K562 (cell line): ENCODE measurements around the gene BCAM. TPM values are rescaled to one million over a fixed set of nuclear protein-coding genes. Genes with fewer than 3 reads are reported as not detected.

Experiments
- ADNP ChIP-seq: fragments of 200-800 bp; sonication (Bioruptor generic); IDR thresholded peaks from 2 replicates; pipeline ENCODE4 v1.6.1; 2016; ENCODE audit warnings: missing genetic modification characterization, missing compliant biosample characterization
- CSDE1 ChIP-seq, 2 experiments: fragments of 450-650 bp; IDR thresholded peaks; 2 replicates each; pipeline ENCODE4 v1.6.1; 2016; ENCODE audit warnings: mild to moderate bottlenecking in 1 of 2
- E2F8 ChIP-seq: fragments of 450-650 bp; IDR thresholded peaks from 2 replicates; pipeline ENCODE4 v1.7.1; 2018; ENCODE audit warnings: mild to moderate bottlenecking, low read depth; ENCODE audit not compliant: partially characterized antibody
- EP400 ChIP-seq: fragments of 450-650 bp; IDR thresholded peaks from 2 replicates; pipeline ENCODE4 v1.6.1; 2017; ENCODE audit warnings: antibody characterized with exemption, mild to moderate bottlenecking, moderate library complexity
- FOXO4 ChIP-seq: fragments of 450-650 bp; formaldehyde crosslinking; IDR thresholded peaks from 2 replicates; pipeline ENCODE4 v1.4.0; 2020; ENCODE audit warnings: mild to moderate bottlenecking, moderate library complexity
- HLTF ChIP-seq: fragments of 450-650 bp; IDR thresholded peaks from 2 replicates; pipeline ENCODE4 v1.6.1; 2016
- MLLT1 ChIP-seq, 2 experiments: fragments of 450-650 bp; IDR thresholded peaks; 2 replicates each; pipeline ENCODE4 v1.6.1; 2016
- UBTF ChIP-seq, 2 experiments: IDR thresholded peaks; 2 replicates each; pipeline ENCODE4 v1.6.1; 2012; ENCODE audit warnings: improper control_type of control experiment in 2 of 2, low read depth in 2 of 2, low read length in 2 of 2, borderline replicate concordance in 1 of 2
- ZBTB7A ChIP-seq: IDR thresholded peaks from 2 replicates; pipeline ENCODE4 v1.6.1; 2011; ENCODE audit warnings: low read depth, mild to moderate bottlenecking, low read length, moderate library complexity, borderline replicate concordance; ENCODE audit not compliant: control insufficient read depth
- polyA plus RNA-seq, 8 experiments: library from polyadenylated mRNA; depleted of rRNA in 4 of 8; stranded (reverse) in 5 of 8; unstranded in 3 of 8; fragments of >200 nt; fragmentation: Nextera tagmentation in 2 of 8; fragmentation: Illumina TruSeq in 1 of 8; extraction: Ambion mirVana in 2 of 8; extraction: Trizol in 1 of 8; gene quantifications; 2 replicates each; pipeline versions ENCODE4 v1.2.1 to v1.2.3, GENCODE V29; 2011 to 2014; ENCODE audit warnings: inconsistent platforms in 1 of 8, missing spikeins in 1 of 8
- total RNA-seq, 7 experiments: library from RNA; depleted of rRNA in 6 of 7; stranded (reverse); fragments of >200 nt in 6 of 7; fragmentation: Illumina TruSeq in 2 of 7; extraction: Trizol in 2 of 7; gene quantifications; 2 replicates each; pipeline versions ENCODE4 v1.2.1 to v1.2.3, GENCODE V29; 2011 to 2021; ENCODE audit warnings: low replicate concordance in 1 of 7

The BCAM gene
- total and polyA plus RNA-seq, 9 of the 15 experiments (the other 6 are each of a cell fraction or from before 2014, with no cell fraction given), result 0.07 to 1.3 (median 0.33) TPM; not detected in 2

- TF ChIP-seq UBTF (IDR thresholded peaks at IDR 0.05; ENCODE audit: borderline replicate concordance in 1 of 2, low read depth in 2 of 2, low read length in 2 of 2) (no peak), ADNP (tag) (no peak), ZBTB7A (no peak; the same call in 1 of the 2 replicates), EP400 (no peak; the same call in 1 of the 2 replicates), HLTF (peak; percentile 82; the same call in 1 of the 2 replicates), E2F8 (no peak), FOXO4 (CRISPR knock-in tag) (no peak), CSDE1 (IDR thresholded peaks at IDR 0.05) (no peak), MLLT1 (IDR thresholded peaks at IDR 0.05) (peak; percentile 40 to 49; a peak in 2 of 4 replicates)
Observed at GRCh38 chr19:44848036-44848811, 39.3 kb downstream of the BCAM start (continued).
